ENCODE data around the gene RPRD1B. TPM values are rescaled to one million over a fixed set of nuclear protein-coding genes. Genes with fewer than 3 reads are reported as not detected.

RPRD1B gene
- total and polyA plus RNA-seq, 2 of the 13 experiments (the other 11 are each of a cell fraction or from before 2014, with no cell fraction given), result 31.1 to 41.5 TPM

DNA sequence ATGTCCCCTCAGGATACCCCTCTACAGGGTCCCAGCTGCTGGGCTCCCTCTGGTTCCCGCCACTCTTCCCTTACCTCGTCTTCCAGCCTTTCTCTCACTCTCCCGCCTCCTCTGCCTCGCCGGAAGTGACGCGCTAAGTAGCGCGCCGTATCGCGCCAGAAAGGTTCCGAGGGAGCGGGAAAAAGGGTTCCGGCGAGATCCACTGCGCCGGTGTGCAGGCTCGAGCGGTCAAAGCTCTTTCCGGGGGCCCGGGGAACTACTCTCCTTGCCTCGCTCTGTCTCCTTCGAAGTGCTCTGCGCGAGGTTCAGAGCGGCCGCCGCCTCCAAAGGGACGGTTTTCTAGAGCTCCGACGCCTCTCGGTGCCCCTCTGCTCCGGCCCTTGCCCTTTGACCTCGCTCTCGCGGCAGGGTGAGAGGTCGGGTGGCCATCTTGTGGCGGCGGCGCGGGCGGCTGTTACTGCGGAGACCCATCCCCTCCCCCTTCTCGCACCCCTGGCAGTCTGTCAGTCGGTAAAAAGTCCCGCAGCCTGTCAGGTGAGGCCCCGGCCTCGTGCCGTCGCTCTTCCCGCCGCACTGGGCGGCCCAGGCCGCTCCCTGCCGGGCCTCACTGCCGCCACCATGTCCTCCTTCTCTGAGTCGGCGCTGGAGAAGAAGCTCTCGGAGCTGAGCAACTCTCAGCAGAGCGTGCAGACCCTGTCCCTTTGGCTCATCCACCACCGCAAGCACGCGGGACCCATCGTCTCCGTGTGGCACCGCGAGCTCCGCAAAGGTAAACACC, at the start of gene RPRD1B, which contains the start of gene TTI1 (continued):
- TF ChIP-seq, protein P1, sequence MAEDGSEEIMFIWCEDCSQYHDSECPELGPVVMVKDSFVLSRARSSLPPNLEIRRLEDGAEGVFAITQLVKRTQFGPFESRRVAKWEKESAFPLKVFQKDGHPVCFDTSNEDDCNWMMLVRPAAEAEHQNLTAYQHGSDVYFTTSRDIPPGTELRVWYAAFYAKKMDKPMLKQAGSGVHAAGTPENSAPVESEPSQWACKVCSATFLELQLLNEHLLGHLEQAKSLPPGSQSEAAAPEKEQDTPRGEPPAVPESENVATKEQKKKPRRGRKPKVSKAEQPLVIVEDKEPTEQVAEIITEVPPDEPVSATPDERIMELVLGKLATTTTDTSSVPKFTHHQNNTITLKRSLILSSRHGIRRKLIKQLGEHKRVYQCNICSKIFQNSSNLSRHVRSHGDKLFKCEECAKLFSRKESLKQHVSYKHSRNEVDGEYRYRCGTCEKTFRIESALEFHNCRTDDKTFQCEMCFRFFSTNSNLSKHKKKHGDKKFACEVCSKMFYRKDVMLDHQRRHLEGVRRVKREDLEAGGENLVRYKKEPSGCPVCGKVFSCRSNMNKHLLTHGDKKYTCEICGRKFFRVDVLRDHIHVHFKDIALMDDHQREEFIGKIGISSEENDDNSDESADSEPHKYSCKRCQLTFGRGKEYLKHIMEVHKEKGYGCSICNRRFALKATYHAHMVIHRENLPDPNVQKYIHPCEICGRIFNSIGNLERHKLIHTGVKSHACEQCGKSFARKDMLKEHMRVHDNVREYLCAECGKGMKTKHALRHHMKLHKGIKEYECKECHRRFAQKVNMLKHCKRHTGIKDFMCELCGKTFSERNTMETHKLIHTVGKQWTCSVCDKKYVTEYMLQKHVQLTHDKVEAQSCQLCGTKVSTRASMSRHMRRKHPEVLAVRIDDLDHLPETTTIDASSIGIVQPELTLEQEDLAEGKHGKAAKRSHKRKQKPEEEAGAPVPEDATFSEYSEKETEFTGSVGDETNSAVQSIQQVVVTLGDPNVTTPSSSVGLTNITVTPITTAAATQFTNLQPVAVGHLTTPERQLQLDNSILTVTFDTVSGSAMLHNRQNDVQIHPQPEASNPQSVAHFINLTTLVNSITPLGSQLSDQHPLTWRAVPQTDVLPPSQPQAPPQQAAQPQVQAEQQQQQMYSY (CRISPR knock-in tag; IDR thresholded peaks at IDR 0.05), result peak; percentile 71; the same call in 1 of the 2 replicates
- TF ChIP-seq ZNF572 (CRISPR knock-in tag; IDR thresholded peaks at IDR 0.05), result no peak
- no peak; the same call in 1 of the 2 replicates for TF ChIP-seq BHLHE40 (IDR thresholded peaks at IDR 0.05; ENCODE audit: low read length)
- TF ChIP-seq JDP2 (CRISPR knock-in tag; IDR thresholded peaks at IDR 0.05; ENCODE audit: borderline replicate concordance), result peak; percentile 77; the same call in 1 of the 2 replicates
- TF ChIP-seq ZNF329 (CRISPR knock-in tag; IDR thresholded peaks at IDR 0.05; ENCODE audit: low read depth), result peak; percentile 85; the same call in 1 of the 2 replicates
- peak; percentile 90; the same call in 1 of the 2 replicates for TF ChIP-seq ZNF296 (CRISPR knock-in tag; conservative IDR thresholded peaks at IDR 0.05)
- TF ChIP-seq ZNF749 (CRISPR knock-in tag; IDR thresholded peaks at IDR 0.05; ENCODE audit: borderline replicate concordance), result peak; percentile 35; the same call in 1 of the 2 replicates
- TF ChIP-seq, protein P2, sequence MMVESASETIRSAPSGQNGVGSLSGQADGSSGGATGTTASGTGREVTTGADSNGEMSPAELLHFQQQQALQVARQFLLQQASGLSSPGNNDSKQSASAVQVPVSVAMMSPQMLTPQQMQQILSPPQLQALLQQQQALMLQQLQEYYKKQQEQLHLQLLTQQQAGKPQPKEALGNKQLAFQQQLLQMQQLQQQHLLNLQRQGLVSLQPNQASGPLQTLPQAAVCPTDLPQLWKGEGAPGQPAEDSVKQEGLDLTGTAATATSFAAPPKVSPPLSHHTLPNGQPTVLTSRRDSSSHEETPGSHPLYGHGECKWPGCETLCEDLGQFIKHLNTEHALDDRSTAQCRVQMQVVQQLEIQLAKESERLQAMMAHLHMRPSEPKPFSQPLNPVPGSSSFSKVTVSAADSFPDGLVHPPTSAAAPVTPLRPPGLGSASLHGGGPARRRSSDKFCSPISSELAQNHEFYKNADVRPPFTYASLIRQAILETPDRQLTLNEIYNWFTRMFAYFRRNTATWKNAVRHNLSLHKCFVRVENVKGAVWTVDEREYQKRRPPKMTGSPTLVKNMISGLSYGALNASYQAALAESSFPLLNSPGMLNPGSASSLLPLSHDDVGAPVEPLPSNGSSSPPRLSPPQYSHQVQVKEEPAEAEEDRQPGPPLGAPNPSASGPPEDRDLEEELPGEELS (CRISPR knock-in tag; IDR thresholded peaks at IDR 0.05), result peak; percentile 57
- no peak; the same call in 1 of the 2 replicates for TF ChIP-seq NFRKB (IDR thresholded peaks at IDR 0.05)
- peak; percentile 96 for TF ChIP-seq ZFX (CRISPR knock-in tag; IDR thresholded peaks at IDR 0.05; ENCODE audit: low read depth)
- 0 out of 2 replicates have a peak, but pooled peaks have one; percentile 53 for TF ChIP-seq FIP1L1 (IDR thresholded peaks at IDR 0.05; ENCODE audit: borderline replicate concordance, insufficient read depth, low read depth, low read length)
- TF ChIP-seq ZFYVE20 (CRISPR knock-in tag; IDR thresholded peaks at IDR 0.05; ENCODE audit: borderline replicate concordance, low read depth), result peak; percentile 61; the same call in 1 of the 2 replicates
- peak; percentile 66; the same call in 1 of the 2 replicates for TF ChIP-seq CHD2 (IDR thresholded peaks at IDR 0.05; ENCODE audit: low read depth, low read length)
- TF ChIP-seq FOXP1 (IDR thresholded peaks at IDR 0.05), result no peak
- TF ChIP-seq FOXP1 (CRISPR knock-in tag; IDR thresholded peaks at IDR 0.05), result no peak; the same call in 1 of the 2 replicates
- TF ChIP-seq, protein P3, sequence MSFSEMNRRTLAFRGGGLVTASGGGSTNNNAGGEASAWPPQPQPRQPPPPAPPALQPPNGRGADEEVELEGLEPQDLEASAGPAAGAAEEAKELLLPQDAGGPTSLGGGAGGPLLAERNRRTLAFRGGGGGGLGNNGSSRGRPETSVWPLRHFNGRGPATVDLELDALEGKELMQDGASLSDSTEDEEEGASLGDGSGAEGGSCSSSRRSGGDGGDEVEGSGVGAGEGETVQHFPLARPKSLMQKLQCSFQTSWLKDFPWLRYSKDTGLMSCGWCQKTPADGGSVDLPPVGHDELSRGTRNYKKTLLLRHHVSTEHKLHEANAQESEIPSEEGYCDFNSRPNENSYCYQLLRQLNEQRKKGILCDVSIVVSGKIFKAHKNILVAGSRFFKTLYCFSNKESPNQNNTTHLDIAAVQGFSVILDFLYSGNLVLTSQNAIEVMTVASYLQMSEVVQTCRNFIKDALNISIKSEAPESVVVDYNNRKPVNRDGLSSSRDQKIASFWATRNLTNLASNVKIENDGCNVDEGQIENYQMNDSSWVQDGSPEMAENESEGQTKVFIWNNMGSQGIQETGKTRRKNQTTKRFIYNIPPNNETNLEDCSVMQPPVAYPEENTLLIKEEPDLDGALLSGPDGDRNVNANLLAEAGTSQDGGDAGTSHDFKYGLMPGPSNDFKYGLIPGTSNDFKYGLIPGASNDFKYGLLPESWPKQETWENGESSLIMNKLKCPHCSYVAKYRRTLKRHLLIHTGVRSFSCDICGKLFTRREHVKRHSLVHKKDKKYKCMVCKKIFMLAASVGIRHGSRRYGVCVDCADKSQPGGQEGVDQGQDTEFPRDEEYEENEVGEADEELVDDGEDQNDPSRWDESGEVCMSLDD (CRISPR knock-in tag; IDR thresholded peaks at IDR 0.05; ENCODE audit: borderline replicate concordance), result no peak
- 0 out of 2 replicates have a peak, but pooled peaks have one; percentile 18 for TF ChIP-seq KDM6A (CRISPR knock-in tag; IDR thresholded peaks at IDR 0.05; ENCODE audit: low read depth)
- TF ChIP-seq FOXO1 (CRISPR knock-in tag; IDR thresholded peaks at IDR 0.05), result peak; percentile 29
- TF ChIP-seq PITX1 (CRISPR knock-in tag; IDR thresholded peaks at IDR 0.05), result peak; percentile 72
- peak; percentile 96 for TF ChIP-seq MAX (IDR thresholded peaks at IDR 0.05)
- TF ChIP-seq SRSF9 (IDR thresholded peaks at IDR 0.05; ENCODE audit: borderline replicate concordance, insufficient read depth, low read depth, low read length, poor library complexity, severe bottlenecking), result no peak
